PC-9 (cell line): ENCODE results near the gene SYCN. TPM values are rescaled to one million over a fixed set of nuclear protein-coding genes. Genes with fewer than 3 reads are reported as not detected.

Experiments used
- BruUV-seq: library from RNA; stranded (reverse); fragments of 400-500 nt; replicated peaks from 2 replicates; lab custom pipeline; 2021; lab: Mats Ljungman, UMichigan
- CTCF ChIA-PET: fragments of 300-600 bp; sonication (Branson Sonifier 250); formaldehyde crosslinking; loops from one replicate; lab custom pipeline; 2022; ENCODE audit warnings: antibody characterized with exemption; lab: Charles Lee
- POLR2A ChIA-PET: fragments of 300-600 bp; sonication (Branson Sonifier 250); formaldehyde crosslinking; loops from one replicate; lab custom pipeline; 2022; ENCODE audit warnings: antibody characterized with exemption; ENCODE audit not compliant: unreplicated experiment; lab: Charles Lee
- DNase-seq, 2 experiments: peaks; one replicate each; pipeline versions ENCODE4 v3.0.0 to v3.0.0-alpha.2; 2015 to 2022; ENCODE audit warnings: mixed read lengths in 1 of 2
- H2AFZ ChIP-seq: fragments of 200-600 bp; sonication (generic); 2 replicates; pipeline ENCODE4 v1.8.1; 2017; ENCODE audit warnings: antibody characterized with exemption
- H3F3A ChIP-seq: fragments of 200-600 bp; sonication (generic); 2 replicates; pipeline ENCODE4 v1.8.1; 2017; ENCODE audit warnings: antibody characterized with exemption, mild to moderate bottlenecking, low read depth; ENCODE audit not compliant: insufficient read depth
- H3K27ac ChIP-seq: fragments of 200-600 bp; sonication (generic); 2 replicates; pipeline ENCODE4 v1.6.1; 2016; ENCODE audit warnings: mixed run types
- H3K27me3 ChIP-seq: fragments of 200-600 bp; sonication (generic); 2 replicates; pipeline ENCODE4 v1.6.1; 2016; ENCODE audit warnings: low read depth, mixed run types; ENCODE audit not compliant: insufficient read depth
- H3K36me3 ChIP-seq: fragments of 200-600 bp; sonication (generic); 2 replicates; pipeline ENCODE4 v1.6.1; 2016; ENCODE audit warnings: low read depth, mixed run types
- H3K4me1 ChIP-seq: fragments of 200-600 bp; sonication (generic); replicated peaks from 2 replicates; pipeline ENCODE4 v1.6.1; 2016; ENCODE audit warnings: mixed run types; ENCODE audit not compliant: insufficient read depth
- H3K4me2 ChIP-seq: fragments of 200-600 bp; sonication (generic); 2 replicates; pipeline ENCODE4 v1.6.1; 2017; ENCODE audit warnings: mixed run types
- H3K4me3 ChIP-seq: fragments of 200-600 bp; sonication (generic); 2 replicates; pipeline ENCODE4 v1.6.1; 2016; ENCODE audit warnings: mixed run types
- H3K79me2 ChIP-seq: fragments of 200-600 bp; sonication (generic); 2 replicates; pipeline ENCODE4 v1.6.1; 2017; ENCODE audit warnings: low read depth, mixed run types
- H3K9me2 ChIP-seq: fragments of 200-600 bp; sonication (generic); 2 replicates; pipeline ENCODE4 v1.8.1; 2017; ENCODE audit warnings: mild to moderate bottlenecking; ENCODE audit not compliant: insufficient read depth
- H3K9me3 ChIP-seq: fragments of 200-600 bp; sonication (generic); 2 replicates; pipeline ENCODE4 v1.8.1; 2016; ENCODE audit warnings: low read depth; ENCODE audit not compliant: insufficient read depth
- H4K20me1 ChIP-seq: fragments of 200-600 bp; sonication (generic); 2 replicates; pipeline ENCODE4 v1.8.1; 2017; ENCODE audit not compliant: insufficient read depth
- CTCF ChIP-seq: fragments of 200-600 bp; sonication (generic); conservative IDR thresholded peaks from 2 replicates; pipeline ENCODE4 v1.6.1; 2017; ENCODE audit warnings: mixed run types, antibody characterized with exemption, mild to moderate bottlenecking, moderate library complexity
- EZH2 ChIP-seq: fragments of 200-600 bp; sonication (generic); IDR thresholded peaks from 2 replicates; pipeline ENCODE4 v1.8.0; 2017; ENCODE audit warnings: antibody characterized with exemption, low read depth
- intact Hi-C: fragments of 100-400 bp; cut with micrococcal nuclease; formaldehyde crosslinking; loops from one replicate; pipeline ENCODE4 v1.10.0; 2022; ENCODE audit not compliant: unreplicated experiment
- total RNA-seq: library from RNA; stranded (reverse); gene quantifications from 2 replicates; pipeline ENCODE4 v1.2.3, GENCODE V29; 2021

The SYCN gene
- total RNA-seq, 1 experiment from 2014 or later: not detected

- Histone ChIP-seq H2AFZ (no peak overlapping the region), H3K79me2 (no peaks in the 10 kb centered on the region), H3K4me3 (no peak overlapping the region), H3K4me1 (peaks cover 11% of the 10 kb centered on the region; the same call in 1 of the 2 replicates), H3K27me3 (no peaks in the 10 kb centered on the region), H3K9me2 (no peaks in the 10 kb centered on the region), H3K9me3 (no peaks in the 10 kb centered on the region), H4K20me1 (no peaks in the 10 kb centered on the region), H3F3A (0 out of 2 replicates have a peak, but pooled peaks cover 3% of the 10 kb centered on the region), H3K36me3 (no peaks in the 10 kb centered on the region), H3K27ac (no peak overlapping the region), H3K4me2 (no peak overlapping the region)
- TF ChIP-seq CTCF (no peak), EZH2 (no peak)
- ChIA-PET POLR2A (no interaction called here), CTCF (interaction anchor here (0.7 kb wide), 1 partner anchor 440 kb away, joined by 3 read pairs; no protein-coding TSS in a partner anchor)
- intact Hi-C loops: no loop called here
- BruUV-seq: no TSS peak
- DNase-seq: no peak
Observed at GRCh38 chr19:39240421-39240820, 36.4 kb upstream of the SYCN start.

- CTCF ChIA-PET: interaction anchor here (0.6 kb wide), 2 partner anchors 829 to 1063 kb away, joined by 6 to 9 read pairs; no protein-coding TSS in a partner anchor
- Histone ChIP-seq H3K27ac (no peak overlapping the region), H3K9me3 (no peaks in the 10 kb centered on the region), H3K4me2 (no peak overlapping the region), H3K9me2 (no peaks in the 10 kb centered on the region), H3K4me3 (no peak overlapping the region), H2AFZ (no peak overlapping the region), H3K4me1 (peaks cover 11% of the 10 kb centered on the region; the same call in 1 of the 2 replicates), H4K20me1 (no peaks in the 10 kb centered on the region), H3K36me3 (no peaks in the 10 kb centered on the region), H3K79me2 (no peaks in the 10 kb centered on the region), H3K27me3 (no peaks in the 10 kb centered on the region), H3F3A (0 out of 2 replicates have a peak, but pooled peaks cover 3% of the 10 kb centered on the region)
- TF ChIP-seq EZH2: no peak
- no peak for TF ChIP-seq CTCF
- no TSS peak for BruUV-seq
- intact Hi-C loops: no loop called here
- no peak for DNase-seq
- POLR2A ChIA-PET: no interaction called here
Observed at GRCh38 chr19:39238944-39239343, 34.9 kb upstream of the SYCN start.

- CTCF ChIA-PET: interaction anchor here (0.6 to 0.7 kb wide), 2 partner anchors 224 to 1062 kb away, joined by 3 to 9 read pairs; no protein-coding TSS in a partner anchor
- H3K4me3 ChIP-seq: no peak overlapping the region
- no peak for DNase-seq
- peaks cover 11% of the 10 kb centered on the region; the same call in 1 of the 2 replicates for H3K4me1 ChIP-seq
- no peaks in the 10 kb centered on the region for H3K79me2 ChIP-seq
- no peaks in the 10 kb centered on the region for H4K20me1 ChIP-seq
- POLR2A ChIA-PET: interaction anchor here (0.6 kb wide), 2 partner anchors 15 to 705 kb away, joined by 3 to 6 read pairs; no protein-coding TSS in a partner anchor
- no peaks in the 10 kb centered on the region for H3K36me3 ChIP-seq
- H2AFZ ChIP-seq: no peak overlapping the region
- 0 out of 2 replicates have a peak, but pooled peaks cover 3% of the 10 kb centered on the region for H3F3A ChIP-seq
- intact Hi-C loops: no loop called here
- TF ChIP-seq CTCF (no peak), EZH2 (no peak)
- H3K9me2 ChIP-seq: no peaks in the 10 kb centered on the region
- no peaks in the 10 kb centered on the region for H3K9me3 ChIP-seq
- H3K4me2 ChIP-seq: peak overlapping the region; percentile 55
- no peak overlapping the region for H3K27ac ChIP-seq
- no peaks in the 10 kb centered on the region for H3K27me3 ChIP-seq
- BruUV-seq: no TSS peak
Observed at GRCh38 chr19:39238209-39238608, 34.1 kb upstream of the SYCN start.
